ENCODE results near the gene RNASE9. TPM values are rescaled to one million over a fixed set of nuclear protein-coding genes. Genes with fewer than 3 reads are reported as not detected.
"Not testable (repeated sequence)": the region's sequence is repeated elsewhere in the genome, so short reads cannot be mapped to it uniquely, and the experiment has no call there.

RNASE9 gene
- total RNA-seq, 4 donors from 2014 or later: not detected

DNA sequence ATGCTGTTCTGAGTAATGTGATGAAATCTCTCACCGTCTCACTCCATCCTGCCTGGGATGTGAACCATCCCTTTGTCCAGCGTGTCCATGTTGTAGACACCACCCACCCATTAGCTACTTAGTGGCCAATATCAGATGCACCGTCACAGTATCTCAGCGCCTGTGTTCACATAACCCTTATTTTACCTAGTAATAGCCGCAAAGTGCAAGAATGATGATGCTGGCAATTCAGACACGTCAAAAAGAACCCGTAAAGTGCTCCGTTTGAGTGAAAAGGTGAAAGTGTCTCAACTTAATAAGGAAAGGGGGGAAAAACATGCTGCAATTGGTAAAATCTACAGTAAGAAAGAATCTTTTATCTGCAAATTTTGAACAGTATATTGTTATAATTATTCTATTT lies 52.5 kb downstream of the RNASE9 start:
- Histone ChIP-seq H3K9me3 (no peaks in the 10 kb centered on the region), H3K36me3 (no peaks in the 10 kb centered on the region), H3K4me1 (no peaks in the 10 kb centered on the region), H3K4me3 (no peak overlapping the region), H3K27ac (no peak overlapping the region), H3K27me3 (no peaks in the 10 kb centered on the region)
- TF ChIP-seq, protein P1, sequence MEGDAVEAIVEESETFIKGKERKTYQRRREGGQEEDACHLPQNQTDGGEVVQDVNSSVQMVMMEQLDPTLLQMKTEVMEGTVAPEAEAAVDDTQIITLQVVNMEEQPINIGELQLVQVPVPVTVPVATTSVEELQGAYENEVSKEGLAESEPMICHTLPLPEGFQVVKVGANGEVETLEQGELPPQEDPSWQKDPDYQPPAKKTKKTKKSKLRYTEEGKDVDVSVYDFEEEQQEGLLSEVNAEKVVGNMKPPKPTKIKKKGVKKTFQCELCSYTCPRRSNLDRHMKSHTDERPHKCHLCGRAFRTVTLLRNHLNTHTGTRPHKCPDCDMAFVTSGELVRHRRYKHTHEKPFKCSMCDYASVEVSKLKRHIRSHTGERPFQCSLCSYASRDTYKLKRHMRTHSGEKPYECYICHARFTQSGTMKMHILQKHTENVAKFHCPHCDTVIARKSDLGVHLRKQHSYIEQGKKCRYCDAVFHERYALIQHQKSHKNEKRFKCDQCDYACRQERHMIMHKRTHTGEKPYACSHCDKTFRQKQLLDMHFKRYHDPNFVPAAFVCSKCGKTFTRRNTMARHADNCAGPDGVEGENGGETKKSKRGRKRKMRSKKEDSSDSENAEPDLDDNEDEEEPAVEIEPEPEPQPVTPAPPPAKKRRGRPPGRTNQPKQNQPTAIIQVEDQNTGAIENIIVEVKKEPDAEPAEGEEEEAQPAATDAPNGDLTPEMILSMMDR (IDR thresholded peaks at IDR 0.05): no peak
- no peak for TF ChIP-seq POLR2A (IDR thresholded peaks at IDR 0.05)
- no peak for DNase-seq

DNA sequence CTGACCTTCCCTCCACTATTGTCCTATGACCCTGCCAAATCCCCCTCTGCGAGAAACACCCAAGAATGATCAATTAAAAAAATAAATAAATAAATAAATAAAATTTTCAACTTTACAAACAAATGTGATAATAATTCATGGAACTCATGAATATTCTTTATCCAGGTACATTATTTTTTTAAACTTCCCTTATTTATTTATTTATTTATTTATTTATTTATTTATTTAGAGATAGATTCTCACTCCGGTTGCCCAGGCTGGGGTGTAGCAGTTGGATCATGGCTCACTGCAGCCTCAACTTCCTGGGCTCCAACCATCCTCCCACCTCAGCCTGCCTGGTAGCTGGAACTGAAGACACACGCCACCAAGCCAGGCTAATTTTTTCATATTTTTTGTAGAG lies 53.3 kb downstream of the RNASE9 start:
- not testable (repeated sequence) for H3K4me3 ChIP-seq, H3K27ac ChIP-seq, H3K9me3 ChIP-seq, DNase-seq, H3K27me3 ChIP-seq, H3K36me3 ChIP-seq, H3K4me1 ChIP-seq

DNA sequence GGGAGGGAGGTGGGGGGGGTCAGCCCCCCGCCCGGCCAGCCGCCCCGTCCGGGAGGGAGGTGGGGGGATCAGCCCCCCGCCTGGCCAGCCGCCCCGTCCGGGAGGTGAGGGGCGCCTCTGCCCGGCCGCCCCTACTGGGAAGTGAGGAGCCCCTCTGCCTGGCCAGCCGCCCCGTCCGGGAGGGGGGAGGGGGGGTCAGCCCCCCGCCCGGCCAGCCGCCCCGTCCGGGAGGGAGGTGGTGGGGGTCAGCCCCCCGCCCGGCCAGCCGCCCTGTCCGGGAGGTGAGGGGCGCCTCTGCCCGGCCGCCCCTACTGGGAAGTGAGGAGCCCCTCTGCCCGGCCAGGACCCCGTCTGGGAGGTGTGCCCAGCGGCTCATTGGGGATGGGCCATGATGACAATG lies 54.1 kb downstream of the RNASE9 start:
- H3K27me3 ChIP-seq, H3K27ac ChIP-seq, H3K4me1 ChIP-seq, H3K9me3 ChIP-seq, H3K4me3 ChIP-seq, DNase-seq, H3K36me3 ChIP-seq: not testable (repeated sequence)

DNA sequence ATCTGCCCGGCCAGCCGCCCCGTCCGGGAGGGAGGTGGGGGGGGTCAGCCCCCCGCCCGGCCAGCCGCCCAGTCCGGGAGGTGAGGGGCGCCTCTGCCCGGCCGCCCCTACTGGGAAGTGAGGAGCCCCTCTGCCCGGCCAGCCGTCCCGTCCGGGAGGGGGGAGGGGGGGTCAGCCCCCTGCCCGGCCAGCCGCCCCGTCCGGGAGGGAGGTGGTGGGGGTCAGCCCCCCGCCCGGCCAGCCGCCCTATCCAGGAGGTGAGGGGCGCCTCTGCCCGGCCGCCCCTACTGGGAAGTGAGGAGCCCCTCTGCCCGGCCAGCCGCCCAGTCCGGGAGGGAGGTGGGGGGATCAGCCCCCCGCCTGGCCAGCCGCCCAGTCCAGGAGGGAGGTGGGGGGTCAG lies 54.6 kb downstream of the RNASE9 start:
- H3K27me3 ChIP-seq, DNase-seq, H3K4me3 ChIP-seq, H3K27ac ChIP-seq, H3K36me3 ChIP-seq, H3K4me1 ChIP-seq, H3K9me3 ChIP-seq: not testable (repeated sequence)

Other genes with a start within 250 kb of the RNASE9 start
- gene CCNB1IP1, start 227.8 kb downstream of the RNASE9 start, total RNA-seq: 10 to 100 TPM; 21.5 to 52.0 (median 28.4) TPM
- gene PARP2, start 217.4 kb downstream of the RNASE9 start, total RNA-seq: 10 to 100 TPM in 3 of 4 donors, 1 to 10 TPM in 1; 7.7 to 39.6 (median 14.2) TPM
- gene TEP1, start 147.5 kb downstream of the RNASE9 start, total RNA-seq: 100 to 1,000 TPM in 2 of 4 donors, 10 to 100 TPM in 2; 91.6 to 138 (median 110) TPM
- under 1 TPM in 1 of 4 donors, not detected in 3; 0.13 TPM for gene KLHL33, start 124.9 kb downstream of the RNASE9 start, total RNA-seq
- gene OSGEP, start 106.2 kb downstream of the RNASE9 start, total RNA-seq: 100 to 1,000 TPM in 3 of 4 donors, 10 to 100 TPM in 1; 58.3 to 112 (median 102) TPM
- 100 to 1,000 TPM in 1 of 4 donors, 10 to 100 TPM in 3; 79.8 to 142 (median 92.0) TPM for gene APEX1, start 105.8 kb downstream of the RNASE9 start, total RNA-seq
- gene PIP4P1, start 99.6 kb downstream of the RNASE9 start, total RNA-seq: 10 to 100 TPM; 22.3 to 60.9 (median 31.1) TPM
- 10 to 100 TPM; 51.4 to 70.1 (median 53.7) TPM for gene PNP, start 91.6 kb downstream of the RNASE9 start, total RNA-seq
- gene RNASE10, start 55.5 kb downstream of the RNASE9 start, total RNA-seq: not detected
- not detected for gene RNASE11, start 27.0 kb upstream of the RNASE9 start, total RNA-seq
- gene RNASE12, start 30.3 kb upstream of the RNASE9 start, total RNA-seq: not detected
- gene OR6S1, start 80.6 kb upstream of the RNASE9 start, total RNA-seq: not detected
- 10 to 100 TPM in 3 of 4 donors, 1 to 10 TPM in 1; 5.8 to 51.7 (median 33.6) TPM for gene RNASE4, start 123.5 kb upstream of the RNASE9 start, total RNA-seq
- 10 to 100 TPM; 19.6 to 22.3 (median 20.0) TPM for gene ANG, start 127.7 kb upstream of the RNASE9 start, total RNA-seq
- gene EDDM3A, start 184.8 kb upstream of the RNASE9 start, total RNA-seq: not detected
- gene EDDM3B, start 207.4 kb upstream of the RNASE9 start, total RNA-seq: not detected
- gene RNASE6, start 220.2 kb upstream of the RNASE9 start, total RNA-seq: 10 to 100 TPM in 1 of 4 donors, 1 to 10 TPM in 3; 3.7 to 21.5 (median 6.5) TPM
- gene RNASE1, start 241.8 kb upstream of the RNASE9 start, total RNA-seq: 100 to 1,000 TPM in 2 of 4 donors, 10 to 100 TPM in 2; 35.5 to 131 (median 90.6) TPM

Measured in Peyer's patch (tissue), 4 donors.